HEK293T (cell line): ENCODE results near the gene ITPKC.
"Not testable (repeated sequence)": the region's sequence is repeated elsewhere in the genome, so short reads cannot be mapped to it uniquely, and the experiment has no call there.

Experiments used
- CTCF ChIA-PET: fragments of 350-600 bp; formaldehyde crosslinking; extraction: SDS; loops from one replicate; lab custom pipeline; 2021; ENCODE audit warnings: antibody characterized with exemption, inconsistent platforms; lab: Yijun Ruan, JAX
- POLR2A ChIA-PET: fragments of 350-600 bp; formaldehyde crosslinking; extraction: SDS; loops from one replicate; lab custom pipeline; 2020; ENCODE audit warnings: antibody characterized with exemption, inconsistent platforms; lab: Yijun Ruan, JAX
- DNase-seq: peaks from one replicate; pipeline ENCODE4 v3.0.0; 2012; ENCODE audit warnings: mixed read lengths; ENCODE audit errors: extremely low spot score
- ARNT ChIP-seq: fragments of 450-650 bp; IDR thresholded peaks from 2 replicates; pipeline ENCODE4 v1.6.1; 2017; ENCODE audit warnings: mild to moderate bottlenecking
- BHLHE40 ChIP-seq: fragments of 450-650 bp; IDR thresholded peaks from 2 replicates; pipeline ENCODE4 v1.6.1; 2016; ENCODE audit warnings: mild to moderate bottlenecking, moderate library complexity, borderline replicate concordance
- CTBP1 ChIP-seq: fragments of 450-650 bp; IDR thresholded peaks from 2 replicates; pipeline ENCODE4 v1.6.1; 2016; ENCODE audit warnings: borderline replicate concordance
- ELF4 ChIP-seq: fragments of 450-650 bp; IDR thresholded peaks from 2 replicates; pipeline ENCODE4 v1.6.1; 2017; ENCODE audit warnings: antibody characterized with exemption
- FOXA1 ChIP-seq: fragments of 450-650 bp; IDR thresholded peaks from 2 replicates; pipeline ENCODE4 v1.6.1; 2016; ENCODE audit warnings: mild to moderate bottlenecking
- FOXK2 ChIP-seq: fragments of 450-650 bp; IDR thresholded peaks from 2 replicates; pipeline ENCODE4 v1.6.1; 2016; ENCODE audit warnings: mild to moderate bottlenecking
- FOXM1 ChIP-seq: fragments of 450-650 bp; IDR thresholded peaks from 2 replicates; pipeline ENCODE4 v1.6.1; 2017; ENCODE audit warnings: mild to moderate bottlenecking, borderline replicate concordance
- HDGF ChIP-seq: fragments of 450-650 bp; IDR thresholded peaks from 2 replicates; pipeline ENCODE4 v1.6.1; 2017; ENCODE audit warnings: antibody characterized with exemption, borderline replicate concordance
- L3MBTL2 ChIP-seq: fragments of 450-650 bp; conservative IDR thresholded peaks from 2 replicates; pipeline ENCODE4 v1.6.1; 2016; ENCODE audit warnings: mild to moderate bottlenecking
- LEF1 ChIP-seq: fragments of 450-650 bp; IDR thresholded peaks from 2 replicates; pipeline ENCODE4 v1.6.1; 2017; ENCODE audit warnings: mild to moderate bottlenecking, borderline replicate concordance
- NFRKB ChIP-seq: fragments of 450-650 bp; IDR thresholded peaks from 2 replicates; pipeline ENCODE4 v1.6.1; 2016; ENCODE audit warnings: mild to moderate bottlenecking, moderate library complexity
- PKNOX1 ChIP-seq: fragments of 450-650 bp; IDR thresholded peaks from 2 replicates; pipeline ENCODE4 v1.6.1; 2016
- SP1 ChIP-seq: fragments of 450-650 bp; IDR thresholded peaks from 2 replicates; pipeline ENCODE4 v1.6.1; 2017
- SUZ12 ChIP-seq: fragments of 450-650 bp; IDR thresholded peaks from 2 replicates; pipeline ENCODE4 v1.6.1; 2016; ENCODE audit warnings: mild to moderate bottlenecking
- TARDBP ChIP-seq: fragments of 450-650 bp; IDR thresholded peaks from 2 replicates; pipeline ENCODE4 v1.6.1; 2016
- ZNF384 ChIP-seq: fragments of 450-650 bp; IDR thresholded peaks from 2 replicates; pipeline ENCODE4 v1.6.1; 2016

ITPKC gene

GRCh38 chr19:40768869-40769268, 52.0 kb downstream of the ITPKC start:
- TF ChIP-seq CTBP1 (no peak), LEF1 (no peak), FOXM1 (no peak), FOXA1 (no peak), HDGF (no peak), L3MBTL2 (no peak), ARNT (no peak), ZNF384 (no peak), SP1 (no peak), ELF4 (no peak), NFRKB (no peak)
- DNase-seq: no peak
- CTCF ChIA-PET: no interaction called here
- POLR2A ChIA-PET: no interaction called here

GRCh38 chr19:40771101-40771862, 54.4 kb downstream of the ITPKC start:
- DNase-seq, CTCF ChIA-PET: not testable (repeated sequence)
- POLR2A ChIA-PET: interaction anchor here (0.8 kb wide), 2 partner anchors 15 to 21 kb away, joined by 4 to 5 read pairs; partner anchors contain the start of gene ACTMAP
- peak; percentile 78 for TF ChIP-seq PKNOX1

- ChIA-PET POLR2A (no interaction called here), CTCF (no interaction called here)
- DNase-seq: no peak
- TF ChIP-seq LEF1: no peak
- TF ChIP-seq L3MBTL2: no peak
- TF ChIP-seq NFRKB: no peak
- no peak for TF ChIP-seq HDGF
- TF ChIP-seq SUZ12: no peak
- no peak for TF ChIP-seq FOXA1
- no peak for TF ChIP-seq ARNT
- TF ChIP-seq TARDBP: no peak
- TF ChIP-seq CTBP1: no peak
- no peak for TF ChIP-seq SP1
- TF ChIP-seq PKNOX1: no peak
- no peak for TF ChIP-seq FOXK2
- no peak for TF ChIP-seq ZNF384
- TF ChIP-seq ELF4: no peak
- TF ChIP-seq BHLHE40: no peak
- TF ChIP-seq FOXM1: no peak
Observed at GRCh38 chr19:40774916-40775631, 58.2 kb downstream of the ITPKC start, which contains the start of gene MIA. MIA (plus strand) TSS chr19:40775521; CDS start chr19:40775543, 22 bp downstream.

- POLR2A ChIA-PET: interaction anchor here (2.9 to 3.6 kb wide), 2 partner anchors 25 to 112 kb away, joined by 8 to 55 read pairs; partner anchors contain the start of genes ACTMAP and SNRPA
- no peak for DNase-seq
- TF ChIP-seq NFRKB (no peak), FOXA1 (no peak), LEF1 (no peak), FOXK2 (no peak), ARNT (no peak)
- CTCF ChIA-PET: no interaction called here
Observed at GRCh38 chr19:40775632-40776022, 58.7 kb downstream of the ITPKC start.

DNA sequence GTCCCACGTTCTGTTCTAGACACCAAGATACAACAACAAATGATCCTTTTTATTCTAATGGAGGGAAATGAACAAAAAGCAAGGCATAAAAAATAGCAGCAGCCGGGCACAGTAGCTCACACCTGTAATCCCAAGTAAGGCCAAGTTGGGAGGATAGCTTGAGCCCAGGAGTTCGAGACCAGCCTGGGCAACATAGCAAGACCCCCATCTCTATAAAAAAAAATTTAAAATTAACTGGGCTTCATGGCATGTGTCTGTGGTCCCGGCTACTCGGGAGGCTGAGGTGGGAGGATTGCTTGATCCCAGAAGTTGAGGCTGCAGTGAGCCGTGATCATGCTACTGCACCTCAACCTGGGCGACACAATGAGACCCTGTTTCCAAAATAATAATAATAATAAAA, 59.5 kb downstream of the ITPKC start:
- TF ChIP-seq ELF4 (no peak), FOXM1 (no peak), HDGF (no peak), CTBP1 (no peak), ARNT (no peak), NFRKB (no peak), BHLHE40 (no peak), SP1 (no peak), ZNF384 (no peak), FOXA1 (no peak), PKNOX1 (no peak), LEF1 (no peak), L3MBTL2 (no peak)
- ChIA-PET POLR2A (interaction anchor here (2.9 to 3.6 kb wide), 2 partner anchors 25 to 113 kb away, joined by 8 to 55 read pairs; partner anchors contain the start of genes ACTMAP and SNRPA), CTCF (interaction anchor here (0.7 kb wide), 1 partner anchor 173 kb away, joined by 3 read pairs; no protein-coding TSS in a partner anchor)
- no peak for DNase-seq
